ENCODE results near the gene SLC15A4. TPM values are rescaled to one million over a fixed set of nuclear protein-coding genes. Genes with fewer than 3 reads are reported as not detected.
A peak's percentile ranks its signal among the peaks of the same experiment; 100 is the strongest.

SLC15A4 gene
- total and polyA plus RNA-seq, 2 of the 13 experiments (the other 11 are each of a cell fraction or from before 2014, with no cell fraction given): 17.3 to 22.7 TPM

- TF ChIP-seq ZNF646 (CRISPR knock-in tag; IDR thresholded peaks at IDR 0.05): peak; percentile 94
- TF ChIP-seq SP4 (CRISPR knock-in tag; IDR thresholded peaks at IDR 0.05): 0 out of 2 replicates have a peak, but pooled peaks have one; percentile 27
- no peak for TF ChIP-seq POGK (CRISPR knock-in tag; conservative IDR thresholded peaks at IDR 0.05)
- TF ChIP-seq SRY (CRISPR knock-in tag; IDR thresholded peaks at IDR 0.05): no peak
- TF ChIP-seq MED1 (CRISPR knock-in tag; IDR thresholded peaks at IDR 0.05): peak; percentile 54
- TF ChIP-seq TBX2 (CRISPR knock-in tag; IDR thresholded peaks at IDR 0.05; ENCODE audit: borderline replicate concordance): peak; percentile 56
- TF ChIP-seq EZH2 (conservative IDR thresholded peaks at IDR 0.05; ENCODE audit: low read depth, low read length): no peak
- peak; percentile 80 for TF ChIP-seq CEBPB (IDR thresholded peaks at IDR 0.05; ENCODE audit: borderline replicate concordance, low read depth, low read length)
- no peak for TF ChIP-seq ZBTB10 (CRISPR knock-in tag; IDR thresholded peaks at IDR 0.05; ENCODE audit: borderline replicate concordance)
- TF ChIP-seq ZNF83 (CRISPR knock-in tag; IDR thresholded peaks at IDR 0.05; ENCODE audit: borderline replicate concordance): no peak
- TF ChIP-seq RFX5 (IDR thresholded peaks at IDR 0.05; ENCODE audit: low read depth, low read length): no peak
- no peak; the same call in 1 of the 2 replicates for TF ChIP-seq ZBED4 (CRISPR knock-in tag; IDR thresholded peaks at IDR 0.05; ENCODE audit: borderline replicate concordance)
These were observed 37.7 kb upstream of the SLC15A4 start (continued) for GRCh38 chr12:128861226-128862016.
